ENCODE measurements around the gene SARS2. TPM values are rescaled to one million over a fixed set of nuclear protein-coding genes. Genes with fewer than 3 reads are reported as not detected.

The SARS2 gene
- total RNA-seq, 1 experiment from 2014 or later: 57.4 TPM

- H3K27ac ChIP-seq (ENCODE audit: insufficient read length, low read depth, low read length): no peak overlapping the region
- no peak overlapping the region for H2BK20ac ChIP-seq (ENCODE audit: low read depth, low read length, poor library complexity, severe bottlenecking)
Observed at GRCh38 chr19:38900202-38900629, 30.3 kb downstream of the SARS2 start.

More at GRCh38 chr19:38900202-38900629, 30.3 kb downstream of the SARS2 start:
- Histone ChIP-seq H4K5ac (ENCODE audit: insufficient read length, low read depth, low read length) (no peak overlapping the region), H2BK15ac (ENCODE audit: low read depth, low read length) (no peak overlapping the region), H3K4me1 (ENCODE audit: insufficient read depth, low read length) (peaks cover 2% of the 10 kb centered on the region; the same call in 1 of the 2 replicates), H4K8ac (replicated peaks; ENCODE audit: insufficient read length, low read depth, low read length) (no peak overlapping the region), H3K27me3 (ENCODE audit: insufficient read depth, low read length) (no peaks in the 10 kb centered on the region), H3T11ph (ENCODE audit: low read length) (no peak overlapping the region), H3K9me3 (ENCODE audit: control insufficient read depth, low read depth, low read length) (no peaks in the 10 kb centered on the region), H3K79me1 (ENCODE audit: insufficient read depth, low read depth, low read length, poor library complexity, severe bottlenecking) (no peaks in the 10 kb centered on the region), H4K20me1 (ENCODE audit: control insufficient read depth, insufficient read depth, insufficient read length) (no peaks in the 10 kb centered on the region), H2BK12ac (ENCODE audit: insufficient read length, low read depth, low read length) (no peak overlapping the region), H3K79me2 (ENCODE audit: insufficient read depth, low read length) (no peaks in the 10 kb centered on the region), H2AFZ (ENCODE audit: low read length) (no peak overlapping the region), H3K9ac (ENCODE audit: extremely low read depth, insufficient read length, low read length) (peak overlapping the region; percentile 74), H3K56ac (ENCODE audit: insufficient read length, low read depth, low read length) (no peak overlapping the region), H3K4ac (ENCODE audit: low read depth, low read length) (no peak overlapping the region), H3K14ac (ENCODE audit: insufficient read depth, low read length) (peak overlapping the region; percentile 95), H3K23me2 (ENCODE audit: insufficient read length, low read depth, low read length, poor library complexity, severe bottlenecking) (no peaks in the 10 kb centered on the region), H3K23ac (ENCODE audit: insufficient read length, low read depth, low read length) (no peak overlapping the region), H2BK120ac (ENCODE audit: low read depth, low read length, poor library complexity, severe bottlenecking) (no peak overlapping the region), H3K4me2 (ENCODE audit: insufficient read depth, insufficient read length, low read length) (peak overlapping the region; percentile 76), H3K18ac (ENCODE audit: insufficient read length, low read depth, low read length) (peak overlapping the region; percentile 92), H2AK5ac (ENCODE audit: insufficient read length, low read length) (no peak overlapping the region), H4K91ac (ENCODE audit: insufficient read length, low read depth, low read length) (no peak overlapping the region), H2BK5ac (ENCODE audit: insufficient read length, low read length) (no peak overlapping the region)
- Mint-ChIP-seq H3K4me1 (peaks cover 15 to 18% of the 10 kb centered on the region in 2 experiments), H3K36me3 (ENCODE audit: insufficient read depth in 1 of 3, low read depth in 3 of 3) (peaks cover 2 to 15% (median 11%) of the 10 kb centered on the region in 3 experiments; a peak in 6 of 7 replicates), H3K27ac (peak overlapping the region; percentile 17 to 97 (median 88); a peak in 6 of 7 replicates), H3K27me3 (ENCODE audit: low read depth) (peaks cover 15% of the 10 kb centered on the region), H3K4me3 (peak overlapping the region; percentile 81 to 86), H3K9me3 (peaks cover 0 to 3% of the 10 kb centered on the region in 2 experiments; a peak in 1 of 5 replicates)
- no CpG with 5 or more reads among the region's 8 CpGs for WGBS (ENCODE audit: extremely low coverage, insufficient read length, low lambda C conversion rate)
- DNase-seq: no peak
- TF ChIP-seq CTCF (conservative IDR thresholded peaks at IDR 0.05): no peak
